Esophagus muscularis mucosa (tissue), 4 donors: ENCODE measurements around the gene LY9. TPM values are rescaled to one million over a fixed set of nuclear protein-coding genes. Genes with fewer than 3 reads are reported as not detected.

Source experiments
- DNase-seq: peaks from one replicate; pipeline ENCODE4 v3.0.0-alpha.2; 2017; ENCODE audit errors: extremely low spot score
- H3K27ac ChIP-seq, 4 donors: fragments of 200-600 bp; sonication (generic); replicated peaks in 1 of 4; 1 replicate in 3 of 4; 2 replicates in 1 of 4; pipeline ENCODE4 v1.5.1; 2016 to 2019; ENCODE audit warnings: mild to moderate bottlenecking in 1 of 4
- H3K27me3 ChIP-seq, 4 donors: fragments of 200-600 bp; sonication (generic); one replicate each; pipeline versions ENCODE4 v1.5.1 to v1.6.0; 2016 to 2019
- H3K36me3 ChIP-seq, 4 donors: fragments of 200-600 bp; sonication (generic); one replicate each; pipeline ENCODE4 v1.5.1; 2016 to 2019
- H3K4me1 ChIP-seq, 4 donors: fragments of 200-600 bp; sonication (generic); one replicate each; pipeline ENCODE4 v1.5.1; 2016 to 2019
- H3K4me3 ChIP-seq, 4 donors: fragments of 200-600 bp; sonication (generic); 1 replicate in 2 of 4; 2 replicates in 2 of 4; pipeline ENCODE4 v1.5.1; 2016 to 2019; ENCODE audit warnings: mild to moderate bottlenecking in 4 of 4, moderate library complexity in 1 of 4
- H3K9me3 ChIP-seq, 4 donors: fragments of 200-600 bp; sonication (generic); 1 replicate in 3 of 4; 2 replicates in 1 of 4; pipeline ENCODE4 v1.5.1; 2016 to 2019
- CTCF ChIP-seq, 3 experiments: fragments of 200-600 bp in 2 of 3; fragments of 450-650 bp in 1 of 3; sonication (generic) in 2 of 3; IDR thresholded peaks; one replicate each; pipeline ENCODE4 v1.5.1; 2017 to 2019; ENCODE audit warnings: antibody characterized with exemption in 3 of 3, mild to moderate bottlenecking in 2 of 3, moderate library complexity in 1 of 3
- EP300 ChIP-seq: sonication (generic); formaldehyde crosslinking; IDR thresholded peaks from one replicate; pipeline ENCODE4 v1.6.1; 2017; ENCODE audit warnings: antibody characterized with exemption
- POLR2A ChIP-seq: fragments of 450-650 bp; IDR thresholded peaks from one replicate; pipeline ENCODE4 v1.6.1; 2017; ENCODE audit warnings: antibody characterized with exemption, moderate library complexity, mild to moderate bottlenecking, low read depth
- POLR2AphosphoS5 ChIP-seq, 2 donors: sonication (generic); formaldehyde crosslinking; IDR thresholded peaks; one replicate each; pipeline ENCODE4 v1.6.1; 2017; ENCODE audit warnings: antibody characterized with exemption in 2 of 2
- WGBS: methylation state at CpG from one replicate; pipeline ENCODE4 v1.1.5; 2018; 5-methylcytosine and 5-hydroxymethylcytosine counted together
- intact Hi-C: fragments of 100-400 bp; cut with DNase I; formaldehyde crosslinking; loops from one replicate; pipeline ENCODE4 v1.15.1; 2023
- total RNA-seq, 4 donors: library from RNA; depleted of rRNA; stranded (reverse); fragments of >200 nt; gene quantifications; one replicate each; pipeline versions ENCODE4 v1.1.0 to v1.2.1, GENCODE V29; 2016

LY9 gene
- total RNA-seq, 4 donors from 2014 or later: 0.26 to 0.66 TPM; not detected in 2

GRCh38 chr1:160830321-160831153 is 34.6 kb downstream of the LY9 start:
- Histone ChIP-seq H3K9me3 (no peaks in the 10 kb centered on the region), H3K4me3 (no peak overlapping the region), H3K36me3 (no peaks in the 10 kb centered on the region), H3K27me3 (peaks cover 0 to 5% (median 0%) of the 10 kb centered on the region in 4 donors), H3K27ac (no peak overlapping the region), H3K4me1 (no peaks in the 10 kb centered on the region)
- peak; percentile 86 for DNase-seq
- intact Hi-C loops: loop anchor here (10.0 kb wide), 1 partner anchor 284 kb away; the partner anchor contains the start of genes NIT1 and PFDN2
- 53% methylated on average over 8 of the region's 8 CpGs for WGBS
- TF ChIP-seq POLR2A (no peak), CTCF (IDR thresholded peaks at IDR 0.05) (peak in 1 of 3 experiments; percentile 13)

GRCh38 chr1:160834945-160835565 is 39.1 kb downstream of the LY9 start:
- peaks cover 0 to 5% (median 0%) of the 10 kb centered on the region in 4 donors for H3K27me3 ChIP-seq
- intact Hi-C loops: loop anchor here (10.0 kb wide), 1 partner anchor 280 kb away; the partner anchor contains the start of genes NIT1 and PFDN2
- H3K36me3 ChIP-seq: no peaks in the 10 kb centered on the region
- H3K27ac ChIP-seq: no peak overlapping the region
- no peak for DNase-seq
- peaks cover 0 to 10% (median 3%) of the 10 kb centered on the region in 4 donors for H3K4me1 ChIP-seq
- WGBS: 70% methylated on average over 3 of the region's 3 CpGs
- H3K4me3 ChIP-seq: no peak overlapping the region
- H3K9me3 ChIP-seq: no peaks in the 10 kb centered on the region
- TF ChIP-seq EP300 (no peak), CTCF (IDR thresholded peaks at IDR 0.05) (peak; percentile 21 to 43 (median 30))

GRCh38 chr1:160835751-160836150 is 39.8 kb downstream of the LY9 start:
- Histone ChIP-seq H3K27me3 (peaks cover 0 to 5% (median 0%) of the 10 kb centered on the region in 4 donors), H3K36me3 (no peaks in the 10 kb centered on the region), H3K4me1 (peaks cover 0 to 10% (median 3%) of the 10 kb centered on the region in 4 donors), H3K4me3 (no peak overlapping the region), H3K27ac (no peak overlapping the region), H3K9me3 (no peaks in the 10 kb centered on the region)
- no peak for DNase-seq
- intact Hi-C loops: loop anchor here (10.0 kb wide), 1 partner anchor 279 kb away; the partner anchor contains the start of genes NIT1 and PFDN2
- WGBS: 72% methylated on average over 3 of the region's 3 CpGs
- no peak for TF ChIP-seq POLR2A
- TF ChIP-seq EP300: no peak
- TF ChIP-seq POLR2AphosphoS5 (IDR thresholded peaks at IDR 0.05): no peak
- no peak for TF ChIP-seq CTCF (IDR thresholded peaks at IDR 0.05)

GRCh38 chr1:160836561-160836960 is 40.6 kb downstream of the LY9 start:
- H3K4me3 ChIP-seq: no peak overlapping the region

More at GRCh38 chr1:160836561-160836960, 40.6 kb downstream of the LY9 start:
- no peak for DNase-seq
- Histone ChIP-seq H3K4me1 (peaks cover 0 to 10% (median 3%) of the 10 kb centered on the region in 4 donors), H3K36me3 (no peaks in the 10 kb centered on the region), H3K9me3 (no peaks in the 10 kb centered on the region), H3K27ac (peak overlapping the region in 1 of 4 donors; percentile 20), H3K27me3 (peaks cover 0 to 5% (median 0%) of the 10 kb centered on the region in 4 donors)
- WGBS: 50% methylated on average over 3 of the region's 3 CpGs
- intact Hi-C loops: loop anchor here (10.0 kb wide), 1 partner anchor 278 kb away; the partner anchor contains the start of genes NIT1 and PFDN2
- TF ChIP-seq POLR2AphosphoS5 (IDR thresholded peaks at IDR 0.05) (no peak), CTCF (IDR thresholded peaks at IDR 0.05) (no peak), EP300 (no peak), POLR2A (no peak)
